ENCODE results near the gene TCEANC2. TPM values are rescaled to one million over a fixed set of nuclear protein-coding genes. Genes with fewer than 3 reads are reported as not detected.

Gene TCEANC2
- total RNA-seq, 4 donors from 2014 or later: 1.4 to 7.1 (median 5.7) TPM

DNA sequence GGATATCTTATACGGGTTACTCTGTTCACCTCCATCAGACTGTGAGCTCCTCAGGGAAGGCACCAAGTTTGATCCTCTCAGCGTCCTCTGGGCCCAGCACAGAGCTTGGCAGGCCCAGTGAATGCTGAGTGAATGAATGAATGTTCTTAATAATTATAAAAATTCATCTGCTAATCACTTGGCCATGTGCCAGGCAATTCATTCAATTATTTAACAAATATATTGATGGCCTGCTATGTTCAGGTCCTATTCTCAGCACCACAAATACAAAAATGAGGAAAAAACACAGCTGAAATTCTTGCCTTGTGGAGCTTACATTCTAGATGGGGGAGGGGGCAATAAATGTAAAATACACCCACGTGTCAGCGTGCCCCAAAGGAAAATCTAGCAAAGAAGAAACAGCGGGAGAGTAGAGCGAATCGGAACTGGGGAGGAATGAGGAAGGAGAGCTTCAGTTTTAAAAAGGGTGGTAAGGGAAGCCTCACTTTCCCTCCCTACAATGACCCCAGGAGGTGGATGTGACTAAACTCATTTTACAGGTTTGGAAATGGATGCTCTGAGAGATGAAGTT lies 83.6 kb downstream of the TCEANC2 start:
- Histone ChIP-seq H3K9me3 (no peaks in the 10 kb centered on the region), H3K27ac (no peak overlapping the region), H3K27me3 (no peaks in the 10 kb centered on the region), H3K4me1 (no peaks in the 10 kb centered on the region), H3K36me3 (no peaks in the 10 kb centered on the region), H3K4me3 (no peak overlapping the region)
- DNase-seq: no peak
- WGBS, 2 donors (ENCODE audit: low coverage in 1 of 2): 52 to 81% methylated on average over 2 to 7 of the region's 7 CpGs
- no peak for TF ChIP-seq EP300 (IDR thresholded peaks at IDR 0.05; ENCODE audit: low read depth)
- TF ChIP-seq CTCF (IDR thresholded peaks at IDR 0.05): no peak
- no peak for TF ChIP-seq POLR2AphosphoS5 (IDR thresholded peaks at IDR 0.05)
- no peak for TF ChIP-seq POLR2A (IDR thresholded peaks at IDR 0.05)
- intact Hi-C loops (cut with DNase I; ENCODE audit: low total_unique reads): no loop called here
- in situ Hi-C loops (cut with MboI; ENCODE audit: low pct_ligation_motif_present in 1 of 4, low pct_unique_long_range_greater_than_20kb in 1 of 4, low sequenced_read_pairs in 3 of 4): no loop called here

DNA sequence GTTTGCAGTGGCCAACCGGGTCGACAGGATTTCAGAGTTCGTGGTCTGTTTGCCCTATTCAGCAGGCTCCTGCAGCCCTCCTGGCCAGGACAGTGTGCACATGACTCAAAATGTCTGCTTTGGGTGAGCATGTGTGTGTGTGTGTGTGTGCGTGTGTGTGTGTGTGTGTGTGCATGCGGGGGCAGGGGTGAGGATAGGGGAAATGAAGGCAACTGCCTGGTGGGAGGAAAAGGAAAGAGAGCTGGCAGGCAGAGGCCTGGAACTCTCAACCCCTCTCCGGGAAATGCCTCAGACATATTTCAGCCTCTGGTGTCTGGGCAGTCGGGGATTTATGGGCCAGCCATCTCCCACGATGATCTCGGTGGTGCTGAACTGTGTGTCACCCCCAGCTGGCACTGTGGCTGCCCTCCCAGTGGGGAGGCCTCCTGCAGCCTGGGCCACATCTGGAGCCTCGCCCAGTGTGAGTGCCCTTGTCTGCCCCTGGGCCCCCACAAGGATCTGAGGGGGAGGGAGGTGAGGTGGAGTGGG lies 84.2 kb downstream of the TCEANC2 start:
- 47% methylated on average over 8 of the region's 10 CpGs; no CpG with 5 or more reads in 1 of the 2 donors for WGBS, 2 donors (ENCODE audit: low coverage in 1 of 2)

GRCh38 chr1:54138994-54139393 lies 85.6 kb downstream of the TCEANC2 start:
- DNase-seq: no peak
- WGBS, 2 donors (ENCODE audit: low coverage in 1 of 2): 100% methylated on average over 1 of the region's 1 CpG; no CpG with 5 or more reads in 1 of the 2 donors
- Histone ChIP-seq H3K36me3 (no peaks in the 10 kb centered on the region), H3K27me3 (no peaks in the 10 kb centered on the region), H3K4me3 (no peak overlapping the region), H3K9me3 (no peaks in the 10 kb centered on the region), H3K4me1 (no peaks in the 10 kb centered on the region), H3K27ac (no peak overlapping the region)
- intact Hi-C loops (cut with DNase I; ENCODE audit: low total_unique reads): no loop called here
- in situ Hi-C loops (cut with MboI; ENCODE audit: low pct_ligation_motif_present in 1 of 4, low pct_unique_long_range_greater_than_20kb in 1 of 4, low sequenced_read_pairs in 3 of 4): no loop called here
- TF ChIP-seq POLR2A (IDR thresholded peaks at IDR 0.05) (no peak), EP300 (IDR thresholded peaks at IDR 0.05; ENCODE audit: low read depth) (no peak), CTCF (IDR thresholded peaks at IDR 0.05) (no peak), POLR2AphosphoS5 (IDR thresholded peaks at IDR 0.05) (no peak)

More for the DNA sequence above, 84.2 kb downstream of the TCEANC2 start:
- TF ChIP-seq EP300 (IDR thresholded peaks at IDR 0.05; ENCODE audit: low read depth): no peak
- no peak for TF ChIP-seq POLR2A (IDR thresholded peaks at IDR 0.05)
- TF ChIP-seq CTCF (IDR thresholded peaks at IDR 0.05): no peak
- no peak for TF ChIP-seq POLR2AphosphoS5 (IDR thresholded peaks at IDR 0.05)
- no peaks in the 10 kb centered on the region for H3K4me1 ChIP-seq
- DNase-seq: no peak
- in situ Hi-C loops (cut with MboI; ENCODE audit: low pct_ligation_motif_present in 1 of 4, low pct_unique_long_range_greater_than_20kb in 1 of 4, low sequenced_read_pairs in 3 of 4) (no loop called here), intact Hi-C loops (cut with DNase I; ENCODE audit: low total_unique reads) (no loop called here)
- no peaks in the 10 kb centered on the region for H3K27me3 ChIP-seq
- H3K9me3 ChIP-seq: no peaks in the 10 kb centered on the region
- H3K4me3 ChIP-seq: no peak overlapping the region
- no peaks in the 10 kb centered on the region for H3K36me3 ChIP-seq
- H3K27ac ChIP-seq: no peak overlapping the region

- Histone ChIP-seq H3K36me3 (no peaks in the 10 kb centered on the region), H3K9me3 (no peaks in the 10 kb centered on the region), H3K4me3 (no peak overlapping the region), H3K4me1 (no peaks in the 10 kb centered on the region), H3K27ac (no peak overlapping the region), H3K27me3 (no peaks in the 10 kb centered on the region)
- 85 to 93% methylated on average over 5 to 12 of the region's 12 CpGs for WGBS, 2 donors (ENCODE audit: low coverage in 1 of 2)
- intact Hi-C loops (cut with DNase I; ENCODE audit: low total_unique reads) (no loop called here), in situ Hi-C loops (cut with MboI; ENCODE audit: low pct_ligation_motif_present in 1 of 4, low pct_unique_long_range_greater_than_20kb in 1 of 4, low sequenced_read_pairs in 3 of 4) (no loop called here)
- TF ChIP-seq POLR2AphosphoS5 (IDR thresholded peaks at IDR 0.05) (no peak), POLR2A (IDR thresholded peaks at IDR 0.05) (no peak), EP300 (IDR thresholded peaks at IDR 0.05; ENCODE audit: low read depth) (no peak), CTCF (IDR thresholded peaks at IDR 0.05) (no peak)
- no peak for DNase-seq
Observed at GRCh38 chr1:54139711-54140110, 86.3 kb downstream of the TCEANC2 start.

Measured in transverse colon (tissue), 4 donors.